ENCODE data around the gene GRM5. TPM values are rescaled to one million over a fixed set of nuclear protein-coding genes. Genes with fewer than 3 reads are reported as not detected.
A peak's percentile ranks its signal among the peaks of the same experiment; 100 is the strongest.

The GRM5 gene
- total RNA-seq, 1 experiment from 2014 or later = not detected

- no peak for DNase-seq (ENCODE audit: low read depth)
Measured at GRCh38 chr11:88619656-88620385, 446.0 kb downstream of the GRM5 start.

- no peak for DNase-seq (ENCODE audit: low read depth)
Measured at GRCh38 chr11:88619071-88619425, 446.7 kb downstream of the GRM5 start.

- no peak for DNase-seq (ENCODE audit: low read depth)
Measured at GRCh38 chr11:88618327-88619070, 447.3 kb downstream of the GRM5 start.

GRCh38 chr11:88617226-88617625 lies 448.6 kb downstream of the GRM5 start:
- DNase-seq (ENCODE audit: low read depth) = no peak

GRCh38 chr11:88604260-88604659 lies 461.5 kb downstream of the GRM5 start:
- no peak for DNase-seq (ENCODE audit: low read depth)

- DNase-seq (ENCODE audit: low read depth) = no peak
Measured at GRCh38 chr11:88603091-88603867, 462.5 kb downstream of the GRM5 start.

GRCh38 chr11:88597387-88597786 lies 468.4 kb downstream of the GRM5 start:
- no peak for DNase-seq (ENCODE audit: low read depth)

- DNase-seq (ENCODE audit: low read depth) = no peak
Measured at GRCh38 chr11:88596786-88597185, 469.0 kb downstream of the GRM5 start.

- no peak for DNase-seq (ENCODE audit: low read depth)
Measured at GRCh38 chr11:88594274-88594950, 471.4 kb downstream of the GRM5 start.

- DNase-seq (ENCODE audit: low read depth) = no peak
Measured at GRCh38 chr11:88590361-88590760, 475.4 kb downstream of the GRM5 start.

GRCh38 chr11:88583251-88583650 lies 482.5 kb downstream of the GRM5 start:
- no peak for DNase-seq (ENCODE audit: low read depth)

- DNase-seq (ENCODE audit: low read depth) = no peak
Measured at GRCh38 chr11:88579466-88579865, 486.3 kb downstream of the GRM5 start.

- DNase-seq (ENCODE audit: low read depth) = no peak
Measured at GRCh38 chr11:88576741-88577140, 489.0 kb downstream of the GRM5 start.

- no peak for DNase-seq (ENCODE audit: low read depth)
Measured at GRCh38 chr11:88575916-88576315, 489.9 kb downstream of the GRM5 start.

GRCh38 chr11:88569342-88569741 lies 496.4 kb downstream of the GRM5 start:
- no peak for DNase-seq (ENCODE audit: low read depth)

- peak; percentile 37 for DNase-seq (ENCODE audit: low read depth)
Measured at GRCh38 chr11:88555829-88556202, 510.0 kb downstream of the GRM5 start.

- DNase-seq (ENCODE audit: low read depth) = peak; percentile 97
Measured at GRCh38 chr11:88555018-88555828, 510.6 kb downstream of the GRM5 start.

GRCh38 chr11:88553204-88553603 lies 512.6 kb downstream of the GRM5 start:
- peak; percentile 19 for DNase-seq (ENCODE audit: low read depth)

- DNase-seq (ENCODE audit: low read depth) = peak; percentile 42
Measured at GRCh38 chr11:88552379-88553062, 513.3 kb downstream of the GRM5 start.

- DNase-seq (ENCODE audit: low read depth) = no peak
Measured at GRCh38 chr11:88544656-88545280, 521.0 kb downstream of the GRM5 start.

Measured in RPMI7951 (cell line).